Measurements from ENCODE around the gene STK26. TPM values are rescaled to one million over a fixed set of nuclear protein-coding genes. Genes with fewer than 3 reads are reported as not detected.
"Not testable (repeated sequence)": the region's sequence is repeated elsewhere in the genome, so short reads cannot be mapped to it uniquely, and the experiment has no call there.

STK26 gene
- polyA plus RNA-seq (ENCODE audit: insufficient read length in 10 of 10), result 10 to 100 TPM; 30.0 to 69.3 (median 51.2) TPM
- long read RNA-seq, donor 1, transcript STK26-202 (12 exons, 3,288 nt), result major isoform, 5 of 5 reads
- long read RNA-seq, donor 1, partial matches to known transcripts, result 0 of 5 reads
- long read RNA-seq, donor 1, other reads (novel, unspliced or antisense), result 0 of 5 reads
- long read RNA-seq, donor 2, transcript STK26-202 (12 exons, 3,288 nt), result major isoform, 5 of 5 reads
- long read RNA-seq, donor 2, partial matches to known transcripts, result 0 of 5 reads
- long read RNA-seq, donor 2, other reads (novel, unspliced or antisense), result 0 of 5 reads
- long read RNA-seq, donor 3, result 0 reads
- long read RNA-seq, donor 4, partial matches to known transcripts, result 0 of 1 reads
- long read RNA-seq, donor 4, other reads (novel, unspliced or antisense), result 0 of 1 reads
- long read RNA-seq, donor 5, partial matches to known transcripts, result 0 of 2 reads
- long read RNA-seq, donor 5, other reads (novel, unspliced or antisense), result 0 of 2 reads
- long read RNA-seq, donor 6, partial matches to known transcripts, result 0 of 2 reads
- long read RNA-seq, donor 6, other reads (novel, unspliced or antisense), result 0 of 2 reads
- long read RNA-seq, donor 7, partial matches to known transcripts, result 0 of 4 reads
- long read RNA-seq, donor 7, other reads (novel, unspliced or antisense), result 0 of 4 reads
- long read RNA-seq, donor 8, partial matches to known transcripts, result 0 of 2 reads
- long read RNA-seq, donor 8, other reads (novel, unspliced or antisense), result 0 of 2 reads
- long read RNA-seq, donor 9, result 0 reads

- DNase-seq, result peak; percentile 51 to 88 (median 76)
Observed at GRCh38 chrX:132022967-132023895, at the start of gene STK26. TSS of gene STK26 (plus strand) at chrX:132023302. CDS start at chrX:132023618, 316 bp downstream.

GRCh38 chrX:131975851-131976250, 47.3 kb upstream of the STK26 start:
- DNase-seq, result no peak

- DNase-seq, result no peak
Observed at GRCh38 chrX:131977619-131978018, 45.5 kb upstream of the STK26 start.

- DNase-seq, result no peak
Observed at GRCh38 chrX:131979116-131979515, 44.0 kb upstream of the STK26 start.

GRCh38 chrX:131985526-131986049, 37.5 kb upstream of the STK26 start:
- no peak for DNase-seq

GRCh38 chrX:131987252-131987651, 35.9 kb upstream of the STK26 start:
- DNase-seq, result peak in 1 of 3 donors; percentile 7

GRCh38 chrX:131988236-131988635, 34.9 kb upstream of the STK26 start:
- no peak for DNase-seq

GRCh38 chrX:132001127-132001526, 22.0 kb upstream of the STK26 start:
- DNase-seq, result no peak

GRCh38 chrX:132004728-132005127, 18.4 kb upstream of the STK26 start:
- DNase-seq, result no peak

- DNase-seq, result no peak
Observed at GRCh38 chrX:132009350-132009749, 13.8 kb upstream of the STK26 start.

GRCh38 chrX:132010213-132010612, 12.9 kb upstream of the STK26 start:
- not testable (repeated sequence) for DNase-seq

GRCh38 chrX:132015875-132016274, 7.2 kb upstream of the STK26 start:
- no peak for DNase-seq

GRCh38 chrX:132016628-132017430, 6.3 kb upstream of the STK26 start:
- no peak for DNase-seq

- no peak for DNase-seq
Observed at GRCh38 chrX:132017431-132018185, 5.5 kb upstream of the STK26 start.

GRCh38 chrX:132022198-132022966, 720 bp upstream of the STK26 start:
- peak in 1 of 3 donors; percentile 59 for DNase-seq

- DNase-seq, result peak in 1 of 3 donors; percentile 46
Observed at GRCh38 chrX:132023896-132024386, 839 bp downstream of the STK26 start.

- DNase-seq, result no peak
Observed at GRCh38 chrX:132025041-132025440, 1.9 kb downstream of the STK26 start.

GRCh38 chrX:132030264-132030663, 7.2 kb downstream of the STK26 start:
- no peak for DNase-seq

GRCh38 chrX:132031867-132032266, 8.8 kb downstream of the STK26 start:
- no peak for DNase-seq
